Spleen (tissue), 11 donors: Measurements from ENCODE around the gene NOXRED1. TPM values are rescaled to one million over a fixed set of nuclear protein-coding genes. Genes with fewer than 3 reads are reported as not detected.

ENCODE experiments used
- DNase-seq: peaks from one replicate; pipeline ENCODE4 v3.0.0-alpha.2; 2020
- H3K27ac ChIP-seq, 8 donors: fragments of 200-600 bp; sonication (generic) in 7 of 8; 1 replicate in 4 of 8; 2 replicates in 4 of 8; pipeline versions ENCODE4 v1.5.0 to v1.8.0; 2016 to 2021; ENCODE audit warnings: inconsistent platforms in 4 of 8, mild to moderate bottlenecking in 4 of 8, moderate library complexity in 1 of 8
- H3K27me3 ChIP-seq, 7 donors: fragments of 200-600 bp; sonication (generic) in 6 of 7; replicated peaks in 1 of 7; 1 replicate in 4 of 7; 2 replicates in 3 of 7; pipeline versions ENCODE4 v1.5.0 to v1.8.0; 2016 to 2021; ENCODE audit warnings: inconsistent platforms in 3 of 7, mild to moderate bottlenecking in 1 of 7
- H3K36me3 ChIP-seq, 6 donors: fragments of 200-600 bp; sonication (generic) in 5 of 6; 1 replicate in 4 of 6; 2 replicates in 2 of 6; pipeline versions ENCODE4 v1.5.0 to v1.8.0; 2016 to 2021; ENCODE audit warnings: inconsistent platforms in 2 of 6
- H3K4me1 ChIP-seq, 6 donors: fragments of 200-600 bp; sonication (generic) in 5 of 6; 1 replicate in 3 of 6; 2 replicates in 3 of 6; pipeline versions ENCODE4 v1.5.0 to v1.8.0; 2016 to 2021; ENCODE audit warnings: inconsistent platforms in 3 of 6
- H3K4me3 ChIP-seq, 8 donors: fragments of 200-600 bp; sonication (generic) in 7 of 8; 1 replicate in 4 of 8; 2 replicates in 4 of 8; pipeline versions ENCODE4 v1.5.0 to v1.8.0; 2016 to 2021; ENCODE audit warnings: inconsistent platforms in 4 of 8, mild to moderate bottlenecking in 4 of 8, moderate library complexity in 2 of 8
- H3K9me3 ChIP-seq, 8 donors: fragments of 200-600 bp; sonication (generic) in 7 of 8; 1 replicate in 4 of 8; 2 replicates in 4 of 8; pipeline versions ENCODE4 v1.5.0 to v1.8.0; 2016 to 2021; ENCODE audit warnings: inconsistent platforms in 4 of 8
- CTCF ChIP-seq, 11 experiments: fragments of 200-600 bp in 7 of 11; fragments of 450-650 bp in 4 of 11; sonication (generic) in 4 of 11; IDR thresholded peaks in 8 of 11; conservative IDR thresholded peaks in 3 of 11; 1 replicate in 7 of 11; 2 replicates in 4 of 11; pipeline versions ENCODE4 v1.4.0 to v1.8.0; 2016 to 2021; ENCODE audit warnings: antibody characterized with exemption in 11 of 11, inconsistent platforms in 4 of 11, mild to moderate bottlenecking in 1 of 11
- POLR2A ChIP-seq, 3 donors: fragments of 450-650 bp; IDR thresholded peaks; one replicate each; pipeline ENCODE4 v1.5.1; 2017; ENCODE audit warnings: antibody characterized with exemption in 3 of 3, mild to moderate bottlenecking in 1 of 3
- POLR2AphosphoS5 ChIP-seq, 3 donors: sonication (generic); formaldehyde crosslinking; IDR thresholded peaks; one replicate each; pipeline ENCODE4 v1.5.1; 2017; ENCODE audit warnings: antibody characterized with exemption in 3 of 3
- WGBS, 5 donors: extraction: QIAGEN DNeasy Blood & Tissue Kit in 3 of 5; methylation state at CpG; one replicate each; pipeline versions ENCODE4 v1.1.5 to v1.1.7; 2013 to 2018; 5-methylcytosine and 5-hydroxymethylcytosine counted together
- intact Hi-C: fragments of 100-400 bp; cut with DNase I; formaldehyde crosslinking; loops from one replicate; pipeline ENCODE4 v1.15.0; 2023; ENCODE audit warnings: low total_unique reads
- polyA plus RNA-seq, 3 donors: library from polyadenylated mRNA; stranded (reverse); fragments of 200-250 nt; gene quantifications; one replicate each; pipeline ENCODE4 v1.2.1, GENCODE V29; 2013
- total RNA-seq, 7 donors: library from RNA; depleted of rRNA in 3 of 7; stranded (reverse); fragments of >200 nt in 3 of 7; fragmentation: NEBNext Ultra II Directional in 4 of 7; extraction: Animal tissue kit (Norgen Biotek cat#: 25700) in 4 of 7; gene quantifications; one replicate each; pipeline versions ENCODE4 v1.1.0 to v1.2.1, GENCODE V29; 2016 to 2021
- donor health status: healthy with polysubstance abuse.
- donor health status: DM: no; HTN: no; CAD: no; lungs with moderate emphysema.
- donor health status: DM: no; HTN: no; CAD: no.
- donor health status: Bipolar disorder and iron deficiency.
- donor health status: healthy.
- donor health status: DM: no; HTN: no; CAD: no.
- donor health status: DM: yes; HTN: yes; CAD: no.

The NOXRED1 gene
- total and polyA plus RNA-seq, 10 donors, result 0.30 to 1.2 (median 0.69) TPM

- intact Hi-C loops, result no loop called here
- Histone ChIP-seq H3K9me3 (no peaks in the 10 kb centered on the region), H3K27me3 (no peaks in the 10 kb centered on the region), H3K36me3 (no peaks in the 10 kb centered on the region), H3K4me1 (peaks cover 0 to 22% (median 2%) of the 10 kb centered on the region in 6 donors), H3K27ac (no peak overlapping the region), H3K4me3 (no peak overlapping the region)
- no peak for DNase-seq
- WGBS, 5 donors, result 88 to 93% (median 90%) methylated on average over 3 of the region's 3 CpGs
- TF ChIP-seq POLR2AphosphoS5 (IDR thresholded peaks at IDR 0.05), result no peak
- no peak for TF ChIP-seq CTCF (IDR thresholded peaks at IDR 0.05 in 8 of 11, conservative IDR thresholded peaks at IDR 0.05 in 3 of 11)
- TF ChIP-seq POLR2A (IDR thresholded peaks at IDR 0.05), result no peak
Measured at GRCh38 chr14:77403768-77404167, 19.6 kb downstream of the NOXRED1 start.

- TF ChIP-seq POLR2A (IDR thresholded peaks at IDR 0.05), result no peak
- TF ChIP-seq POLR2AphosphoS5 (IDR thresholded peaks at IDR 0.05), result no peak
- H3K27me3 ChIP-seq, result no peaks in the 10 kb centered on the region
- no peaks in the 10 kb centered on the region for H3K4me1 ChIP-seq
- 84 to 94% (median 92%) methylated on average over 6 of the region's 6 CpGs for WGBS, 5 donors
- no peak overlapping the region for H3K4me3 ChIP-seq
- H3K27ac ChIP-seq, result no peak overlapping the region
- intact Hi-C loops, result no loop called here
- no peak for DNase-seq
- no peaks in the 10 kb centered on the region for H3K36me3 ChIP-seq
- no peaks in the 10 kb centered on the region for H3K9me3 ChIP-seq
Measured at GRCh38 chr14:77400216-77400615, 23.1 kb downstream of the NOXRED1 start.

GRCh38 chr14:77390188-77390587 lies 33.1 kb downstream of the NOXRED1 start:
- DNase-seq, result no peak
- Histone ChIP-seq H3K27me3 (no peaks in the 10 kb centered on the region), H3K9me3 (no peaks in the 10 kb centered on the region), H3K27ac (no peak overlapping the region), H3K4me3 (no peak overlapping the region), H3K4me1 (no peaks in the 10 kb centered on the region), H3K36me3 (no peaks in the 10 kb centered on the region)
- intact Hi-C loops, result no loop called here
- WGBS, 5 donors, result 90 to 93% (median 92%) methylated on average over 4 of the region's 4 CpGs
- TF ChIP-seq POLR2AphosphoS5 (IDR thresholded peaks at IDR 0.05) (no peak), CTCF (IDR thresholded peaks at IDR 0.05 in 8 of 11, conservative IDR thresholded peaks at IDR 0.05 in 3 of 11) (no peak), POLR2A (IDR thresholded peaks at IDR 0.05) (no peak)

- H3K27ac ChIP-seq, result peak overlapping the region in 2 of 8 donors; percentile 1 to 41
- H3K9me3 ChIP-seq, result no peaks in the 10 kb centered on the region
- DNase-seq, result no peak
- peaks cover 12 to 51% (median 32%) of the 10 kb centered on the region in 6 donors for H3K4me1 ChIP-seq
- 51 to 83% (median 67%) methylated on average over 6 of the region's 6 CpGs for WGBS, 5 donors
- no peaks in the 10 kb centered on the region for H3K36me3 ChIP-seq
- no peak overlapping the region for H3K4me3 ChIP-seq
- TF ChIP-seq CTCF (IDR thresholded peaks at IDR 0.05 in 8 of 11, conservative IDR thresholded peaks at IDR 0.05 in 3 of 11) (no peak), POLR2A (IDR thresholded peaks at IDR 0.05) (no peak), POLR2AphosphoS5 (IDR thresholded peaks at IDR 0.05) (no peak)
- no peaks in the 10 kb centered on the region for H3K27me3 ChIP-seq
- intact Hi-C loops, result loop anchor here (5.0 kb wide), 1 partner anchor 79 kb away; the partner anchor contains the start of genes AHSA1 and VIPAS39
Measured at GRCh38 chr14:77378701-77379100, 44.6 kb downstream of the NOXRED1 start.

- Histone ChIP-seq H3K27ac (peak overlapping the region in 6 of 8 donors; percentile 88 to 95 (median 94)), H3K9me3 (no peaks in the 10 kb centered on the region), H3K36me3 (no peaks in the 10 kb centered on the region), H3K4me3 (peak overlapping the region; percentile 82 to 100 (median 98)), H3K4me1 (peaks cover 12 to 62% (median 37%) of the 10 kb centered on the region in 6 donors), H3K27me3 (no peaks in the 10 kb centered on the region)
- WGBS, 5 donors, result 15 to 20% (median 16%) methylated on average over 10 of the region's 10 CpGs
- intact Hi-C loops, result loop anchor here (5.0 kb wide), 1 partner anchor 80 kb away; the partner anchor contains the start of genes AHSA1 and VIPAS39
- no peak for TF ChIP-seq CTCF (IDR thresholded peaks at IDR 0.05 in 8 of 11, conservative IDR thresholded peaks at IDR 0.05 in 3 of 11)
- TF ChIP-seq POLR2AphosphoS5 (IDR thresholded peaks at IDR 0.05), result no peak
- TF ChIP-seq POLR2A (IDR thresholded peaks at IDR 0.05), result no peak
- DNase-seq, result no peak
Measured at GRCh38 chr14:77377502-77377844, 45.9 kb downstream of the NOXRED1 start.
